Measurements from ENCODE around the gene SLC43A3.

GRCh38 chr11:57409321-57410100, 17.4 kb downstream of the SLC43A3 start:
- TF ChIP-seq CTCF (IDR thresholded peaks at IDR 0.05), result no peak
- no peak for TF ChIP-seq POLR2A (IDR thresholded peaks at IDR 0.05)

Data from testis (tissue), 2 donors.